Peyer's patch (tissue), 4 donors: ENCODE measurements around the gene CDK8. TPM values are rescaled to one million over a fixed set of nuclear protein-coding genes. Genes with fewer than 3 reads are reported as not detected.
"Not testable (repeated sequence)": the region's sequence is repeated elsewhere in the genome, so short reads cannot be mapped to it uniquely, and the experiment has no call there.

Source experiments
- DNase-seq, 3 donors: peaks; one replicate each; pipeline ENCODE4 v3.0.0-alpha.2; 2017 to 2019
- H3K27ac ChIP-seq, 4 donors: fragments of 200-600 bp; sonication (generic); one replicate each; pipeline ENCODE4 v1.5.1; 2016 to 2019
- H3K27me3 ChIP-seq, 2 donors: fragments of 200-600 bp; sonication (generic); one replicate each; pipeline ENCODE4 v1.5.1; 2019
- H3K36me3 ChIP-seq, 3 donors: fragments of 200-600 bp; sonication (generic); one replicate each; pipeline ENCODE4 v1.5.1; 2016 to 2019
- H3K4me1 ChIP-seq, 4 donors: fragments of 200-600 bp; sonication (generic); one replicate each; pipeline ENCODE4 v1.5.1; 2016 to 2019
- H3K4me3 ChIP-seq, 4 donors: fragments of 200-600 bp; sonication (generic); 1 replicate in 3 of 4; 2 replicates in 1 of 4; pipeline ENCODE4 v1.5.1; 2016 to 2019; ENCODE audit warnings: mild to moderate bottlenecking in 1 of 4
- H3K9me3 ChIP-seq, 4 donors: fragments of 200-600 bp; sonication (generic); one replicate each; pipeline ENCODE4 v1.5.1; 2016 to 2019; ENCODE audit warnings: mild to moderate bottlenecking in 1 of 4
- CTCF ChIP-seq, 6 experiments: fragments of 450-650 bp in 4 of 6; fragments of 200-600 bp in 2 of 6; sonication (generic) in 1 of 6; IDR thresholded peaks; one replicate each; pipeline ENCODE4 v1.5.1; 2017 to 2019; ENCODE audit warnings: antibody characterized with exemption in 6 of 6, mild to moderate bottlenecking in 3 of 6, moderate library complexity in 1 of 6
- POLR2A ChIP-seq, 2 donors: fragments of 450-650 bp; IDR thresholded peaks; one replicate each; pipeline ENCODE4 v1.5.1; 2017; ENCODE audit warnings: antibody characterized with exemption in 2 of 2, mild to moderate bottlenecking in 2 of 2, moderate library complexity in 2 of 2
- total RNA-seq, 4 donors: library from RNA; depleted of rRNA; stranded (reverse); fragments of >200 nt; gene quantifications; one replicate each; pipeline ENCODE4 v1.1.0, GENCODE V29; 2016

CDK8 gene
- total RNA-seq, 4 donors from 2014 or later, result 16.8 to 22.3 (median 20.8) TPM

- Histone ChIP-seq H3K27me3 (no peaks in the 10 kb centered on the region), H3K36me3 (no peaks in the 10 kb centered on the region), H3K4me1 (no peaks in the 10 kb centered on the region), H3K27ac (no peak overlapping the region), H3K4me3 (no peak overlapping the region), H3K9me3 (no peaks in the 10 kb centered on the region)
- TF ChIP-seq CTCF (IDR thresholded peaks at IDR 0.05) (no peak), POLR2A (IDR thresholded peaks at IDR 0.05) (no peak)
- no peak for DNase-seq
These were observed 53.8 kb downstream of the CDK8 start for GRCh38 chr13:26307701-26308100.

GRCh38 chr13:26308250-26308649, 54.3 kb downstream of the CDK8 start:
- no peak for DNase-seq
- H3K36me3 ChIP-seq, result no peaks in the 10 kb centered on the region
- H3K4me1 ChIP-seq, result no peaks in the 10 kb centered on the region
- TF ChIP-seq POLR2A (IDR thresholded peaks at IDR 0.05), result no peak
- TF ChIP-seq CTCF (IDR thresholded peaks at IDR 0.05), result no peak
- no peaks in the 10 kb centered on the region for H3K27me3 ChIP-seq
- no peak overlapping the region for H3K27ac ChIP-seq
- no peaks in the 10 kb centered on the region for H3K9me3 ChIP-seq
- H3K4me3 ChIP-seq, result no peak overlapping the region

GRCh38 chr13:26308836-26309235, 54.9 kb downstream of the CDK8 start:
- Histone ChIP-seq H3K27me3 (no peaks in the 10 kb centered on the region), H3K4me3 (no peak overlapping the region), H3K36me3 (no peaks in the 10 kb centered on the region), H3K9me3 (no peaks in the 10 kb centered on the region), H3K27ac (no peak overlapping the region), H3K4me1 (no peaks in the 10 kb centered on the region)
- TF ChIP-seq CTCF (IDR thresholded peaks at IDR 0.05) (no peak), POLR2A (IDR thresholded peaks at IDR 0.05) (no peak)
- no peak for DNase-seq

- no peak overlapping the region for H3K4me3 ChIP-seq
- no peaks in the 10 kb centered on the region for H3K36me3 ChIP-seq
- H3K9me3 ChIP-seq, result no peaks in the 10 kb centered on the region
- no peak overlapping the region for H3K27ac ChIP-seq
- H3K4me1 ChIP-seq, result no peaks in the 10 kb centered on the region
- H3K27me3 ChIP-seq, result no peaks in the 10 kb centered on the region
- no peak for DNase-seq
- no peak for TF ChIP-seq POLR2A (IDR thresholded peaks at IDR 0.05)
- no peak for TF ChIP-seq CTCF (IDR thresholded peaks at IDR 0.05)
These were observed 56.1 kb downstream of the CDK8 start for GRCh38 chr13:26310003-26310402.

- H3K4me3 ChIP-seq, result no peak overlapping the region
- no peak for TF ChIP-seq POLR2A (IDR thresholded peaks at IDR 0.05)
- TF ChIP-seq CTCF (IDR thresholded peaks at IDR 0.05), result no peak
- no peaks in the 10 kb centered on the region for H3K9me3 ChIP-seq
- DNase-seq, result no peak
- H3K4me1 ChIP-seq, result no peaks in the 10 kb centered on the region
- H3K27me3 ChIP-seq, result no peaks in the 10 kb centered on the region
- H3K27ac ChIP-seq, result no peak overlapping the region
- no peaks in the 10 kb centered on the region for H3K36me3 ChIP-seq
These were observed 56.5 kb downstream of the CDK8 start for GRCh38 chr13:26310470-26310869.

- not testable (repeated sequence) for DNase-seq, H3K27me3 ChIP-seq, H3K36me3 ChIP-seq, H3K4me1 ChIP-seq, H3K9me3 ChIP-seq, H3K4me3 ChIP-seq, H3K27ac ChIP-seq
These were observed 58.1 kb downstream of the CDK8 start for GRCh38 chr13:26312019-26312418.

- not testable (repeated sequence) for H3K4me3 ChIP-seq, H3K27me3 ChIP-seq, H3K9me3 ChIP-seq, DNase-seq, H3K27ac ChIP-seq, H3K36me3 ChIP-seq, H3K4me1 ChIP-seq
These were observed 62.2 kb downstream of the CDK8 start for GRCh38 chr13:26316095-26316494.
